T-helper 17 cell (primary cell): ENCODE results near the gene IGHMBP2. TPM values are rescaled to one million over a fixed set of nuclear protein-coding genes. Genes with fewer than 3 reads are reported as not detected.
"Not testable (repeated sequence)": the region's sequence is repeated elsewhere in the genome, so short reads cannot be mapped to it uniquely, and the experiment has no call there.

Experiments used
- ATAC-seq: fragments of 150-1000 bp; cut with Tn5 transposase; 2 replicates; pipeline ENCODE4 v1.10.0; 2021; ENCODE audit warnings: mild to moderate bottlenecking, moderate library complexity
- DNase-seq, 3 donors: peaks; one replicate each; pipeline versions ENCODE4 v3.0.0 to v3.0.0-alpha.2; 2020 to 2021
- H3K9me3 ChIP-seq: one replicate; pipeline ENCODE4 v1.7.0; 2013; ENCODE audit warnings: low read length, mild to moderate bottlenecking; ENCODE audit not compliant: control insufficient read depth, poor library complexity, severe bottlenecking
- H3K27ac Mint-ChIP-seq: one replicate; pipeline ENCODE4 v1.8.0; 2022; ENCODE audit warnings: mild to moderate bottlenecking, moderate library complexity, mixed read lengths
- H3K27me3 Mint-ChIP-seq: one replicate; pipeline ENCODE4 v1.8.0; 2022; ENCODE audit warnings: mixed read lengths
- H3K36me3 Mint-ChIP-seq: one replicate; pipeline ENCODE4 v1.8.0; 2022; ENCODE audit warnings: low read depth, mixed read lengths
- H3K4me1 Mint-ChIP-seq: one replicate; pipeline ENCODE4 v1.8.0; 2022; ENCODE audit warnings: mild to moderate bottlenecking, mixed read lengths
- H3K4me3 Mint-ChIP-seq: one replicate; pipeline ENCODE4 v1.8.0; 2022; ENCODE audit warnings: mild to moderate bottlenecking, moderate library complexity, mixed read lengths
- total RNA-seq, 4 donors: library from RNA in 2 of 4; stranded (reverse) in 2 of 4; gene quantifications; one replicate each; pipeline ENCODE4 v1.2.3 and lab custom pipeline; 2022 to 2026

Gene IGHMBP2
- total RNA-seq, 2 donors from 2014 or later, result 27.5 to 28.4 TPM

DNA sequence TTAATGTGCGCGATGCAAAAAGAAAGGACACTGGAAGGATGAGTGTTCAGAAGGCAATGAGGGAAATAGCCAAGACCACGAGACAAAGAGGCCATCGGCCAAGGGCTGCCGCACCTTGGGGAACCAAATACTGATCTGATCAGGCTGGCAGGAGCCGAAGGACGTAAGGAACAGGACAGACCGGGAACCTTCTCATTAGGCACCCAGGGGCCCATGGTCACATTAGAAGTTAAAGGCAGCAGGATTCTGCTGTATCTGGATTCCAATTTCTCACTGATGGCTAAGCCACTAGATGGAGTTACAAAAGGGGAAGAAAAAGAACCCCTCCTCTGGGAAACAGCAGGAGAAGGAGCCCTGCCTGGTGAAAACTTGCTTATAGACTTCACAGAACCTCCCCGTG is 33.2 kb upstream of the IGHMBP2 start:
- ATAC-seq (no peak), DNase-seq (no peak)
- Mint-ChIP-seq H3K36me3 (peaks cover 11% of the 10 kb centered on the region), H3K4me1 (peaks cover 13% of the 10 kb centered on the region), H3K27me3 (peaks cover 33% of the 10 kb centered on the region), H3K4me3 (no peak overlapping the region), H3K27ac (no peak overlapping the region)
- H3K9me3 ChIP-seq, result no peaks in the 10 kb centered on the region

DNA sequence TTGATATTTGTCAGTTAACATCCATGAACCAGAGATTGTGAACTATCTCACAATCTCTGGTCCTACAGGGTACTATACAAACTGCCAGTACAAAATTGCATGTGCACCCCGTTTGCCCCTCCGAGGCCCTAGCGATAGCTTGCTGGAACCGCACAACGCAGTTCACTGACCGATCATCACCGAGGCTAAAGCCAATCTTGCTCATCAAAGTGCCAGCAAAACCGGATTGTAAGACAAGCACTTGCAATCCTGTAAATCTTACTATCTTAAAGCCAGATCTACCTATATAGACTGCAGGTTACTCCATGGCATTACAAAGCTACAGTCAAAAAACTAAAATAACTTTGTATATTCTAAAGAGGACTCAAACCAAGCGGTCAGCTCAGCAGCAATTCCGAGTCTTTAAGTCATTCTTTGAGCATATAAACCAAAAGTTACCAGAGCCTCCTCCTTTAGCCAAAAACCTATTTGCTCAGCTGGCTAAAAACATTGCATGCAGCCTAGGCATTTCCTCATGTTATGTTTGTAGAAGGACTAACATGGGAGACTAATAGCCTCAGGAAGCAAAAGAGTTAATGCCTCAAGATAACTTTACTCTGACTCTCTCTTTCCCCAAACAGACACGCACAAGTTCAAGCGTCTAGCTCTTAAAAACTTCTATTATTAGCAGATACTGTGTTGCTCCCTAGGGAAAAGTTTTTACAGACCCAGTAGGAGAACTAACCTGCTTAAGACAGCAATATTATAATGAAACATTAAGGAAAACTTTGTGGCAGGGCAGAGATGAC is 31.3 kb upstream of the IGHMBP2 start:
- Mint-ChIP-seq H3K4me1 (peaks cover 13% of the 10 kb centered on the region), H3K27ac (no peak overlapping the region), H3K27me3 (peaks cover 33% of the 10 kb centered on the region), H3K4me3 (no peak overlapping the region), H3K36me3 (peaks cover 9% of the 10 kb centered on the region)
- DNase-seq (no peak), ATAC-seq (no peak)
- no peaks in the 10 kb centered on the region for H3K9me3 ChIP-seq

DNA sequence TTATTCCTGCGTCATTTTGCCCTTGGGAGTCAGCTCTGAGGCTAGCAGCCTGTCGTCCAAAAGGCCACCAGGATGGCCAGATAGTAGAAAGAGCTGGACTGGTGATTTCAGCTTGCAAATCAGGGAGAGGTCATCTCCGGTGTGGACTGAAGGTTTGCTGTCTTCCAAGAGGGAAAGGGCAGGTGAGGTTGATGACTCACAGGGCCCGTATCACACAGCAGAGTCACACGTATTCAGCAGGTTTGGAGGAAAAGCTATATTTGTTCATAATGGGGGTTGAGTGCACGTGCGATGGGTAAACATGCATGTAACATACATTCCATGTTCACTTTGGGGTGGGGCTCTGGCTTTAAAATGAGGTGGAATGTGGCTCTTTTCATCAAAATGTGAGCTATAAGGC is 25.7 kb upstream of the IGHMBP2 start:
- no peaks in the 10 kb centered on the region for H3K9me3 ChIP-seq
- H3K4me1 Mint-ChIP-seq, result peaks cover 3% of the 10 kb centered on the region
- DNase-seq, result no peak
- no peaks in the 10 kb centered on the region for H3K36me3 Mint-ChIP-seq
- no peak overlapping the region for H3K4me3 Mint-ChIP-seq
- H3K27ac Mint-ChIP-seq, result no peak overlapping the region
- peaks cover 4% of the 10 kb centered on the region for H3K27me3 Mint-ChIP-seq
- ATAC-seq, result no peak

DNA sequence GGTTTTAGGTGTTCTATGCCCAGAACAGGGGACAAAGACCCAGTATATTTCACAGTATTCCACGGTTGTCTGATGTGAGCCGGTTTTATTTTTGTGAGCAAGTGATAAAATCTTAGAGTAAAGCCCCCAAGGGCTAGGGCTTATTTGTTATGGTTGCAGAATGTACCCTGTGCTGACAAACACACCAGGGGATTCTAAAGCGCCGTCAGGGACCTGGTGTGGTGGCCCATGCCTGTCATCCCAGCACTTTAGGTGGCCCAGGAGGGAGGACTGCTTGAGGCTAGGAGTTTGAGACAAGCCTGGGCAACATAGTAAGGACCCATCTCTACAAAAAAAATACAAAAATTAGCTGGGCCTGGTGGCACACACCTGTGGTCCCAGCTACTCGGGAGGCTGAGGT is 22.8 kb upstream of the IGHMBP2 start:
- ATAC-seq (no peak), DNase-seq (no peak)
- H3K9me3 ChIP-seq, result no peaks in the 10 kb centered on the region
- Mint-ChIP-seq H3K4me3 (no peak overlapping the region), H3K36me3 (no peaks in the 10 kb centered on the region), H3K4me1 (peaks cover 3% of the 10 kb centered on the region), H3K27ac (no peak overlapping the region), H3K27me3 (no peaks in the 10 kb centered on the region)

DNA sequence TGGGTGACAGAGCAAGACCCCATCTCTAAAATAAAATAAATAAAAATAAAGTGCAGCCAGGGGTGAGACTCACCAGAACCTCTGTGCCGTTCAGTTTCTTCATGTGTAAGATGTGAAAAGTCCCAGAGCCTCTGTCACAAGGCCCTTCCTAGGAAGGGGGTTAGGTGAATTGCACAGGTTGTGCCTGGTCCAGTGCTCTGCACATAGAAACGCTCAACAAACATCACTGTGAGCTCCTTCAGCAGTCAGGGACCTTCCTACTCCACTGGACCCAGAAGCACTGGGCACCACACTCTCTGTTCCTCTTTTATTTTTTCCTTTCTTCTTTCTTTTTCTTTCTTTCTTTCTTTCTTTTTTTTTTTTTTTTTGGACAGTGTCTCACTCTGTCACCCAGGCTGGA is 22.4 kb upstream of the IGHMBP2 start:
- ATAC-seq (no peak), DNase-seq (no peak)
- no peak overlapping the region for H3K4me3 Mint-ChIP-seq
- H3K27ac Mint-ChIP-seq, result no peak overlapping the region
- H3K36me3 Mint-ChIP-seq, result no peaks in the 10 kb centered on the region
- H3K4me1 Mint-ChIP-seq, result peaks cover 3% of the 10 kb centered on the region
- H3K27me3 Mint-ChIP-seq, result no peaks in the 10 kb centered on the region
- no peaks in the 10 kb centered on the region for H3K9me3 ChIP-seq

DNA sequence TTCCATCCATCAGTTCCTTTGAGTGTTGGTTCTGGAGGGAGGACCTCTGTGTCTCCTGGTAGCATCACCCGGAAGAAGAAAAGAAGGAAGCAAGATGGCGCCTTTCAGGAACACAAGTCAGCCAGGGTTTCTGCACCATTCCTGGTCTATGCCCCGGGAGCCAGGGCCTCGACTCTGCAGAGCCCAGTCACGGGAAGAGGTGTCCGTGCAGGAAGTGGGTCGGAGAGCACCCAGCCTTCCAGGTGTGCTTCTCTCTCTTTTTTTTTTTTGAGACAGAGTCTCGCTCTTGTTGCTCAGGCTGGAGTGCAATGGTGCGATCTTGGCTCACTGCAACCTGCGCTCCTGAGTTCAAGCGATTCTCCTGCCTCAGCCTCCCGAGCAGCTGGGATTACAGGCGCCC is 21.3 kb upstream of the IGHMBP2 start:
- no peak overlapping the region for H3K4me3 Mint-ChIP-seq
- no peaks in the 10 kb centered on the region for H3K27me3 Mint-ChIP-seq
- no peaks in the 10 kb centered on the region for H3K9me3 ChIP-seq
- H3K36me3 Mint-ChIP-seq, result no peaks in the 10 kb centered on the region
- no peak overlapping the region for H3K27ac Mint-ChIP-seq
- ATAC-seq (no peak), DNase-seq (no peak)
- peaks cover 3% of the 10 kb centered on the region for H3K4me1 Mint-ChIP-seq

DNA sequence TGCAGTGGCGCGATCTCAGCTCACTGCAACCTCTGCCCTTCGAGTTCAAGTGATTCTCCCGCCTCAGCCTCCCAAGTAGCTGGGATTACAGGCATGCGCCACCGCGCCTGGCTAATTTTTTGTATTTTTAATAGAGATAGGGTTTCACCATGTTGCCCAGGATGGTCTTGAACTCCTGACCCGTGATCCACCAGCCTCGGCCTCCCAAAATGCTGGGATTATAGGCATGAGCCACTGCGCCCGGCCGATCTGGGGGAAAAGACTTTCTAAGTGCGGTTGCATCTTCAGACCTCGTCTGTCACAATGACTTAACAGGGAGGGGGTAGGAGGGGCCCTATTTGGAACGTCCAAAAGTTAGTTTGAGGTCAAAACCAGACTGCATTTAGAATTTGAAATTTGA is 18.9 kb upstream of the IGHMBP2 start:
- H3K4me1 Mint-ChIP-seq, DNase-seq, H3K4me3 Mint-ChIP-seq, H3K27ac Mint-ChIP-seq, ATAC-seq, H3K27me3 Mint-ChIP-seq, H3K9me3 ChIP-seq, H3K36me3 Mint-ChIP-seq: not testable (repeated sequence)

DNA sequence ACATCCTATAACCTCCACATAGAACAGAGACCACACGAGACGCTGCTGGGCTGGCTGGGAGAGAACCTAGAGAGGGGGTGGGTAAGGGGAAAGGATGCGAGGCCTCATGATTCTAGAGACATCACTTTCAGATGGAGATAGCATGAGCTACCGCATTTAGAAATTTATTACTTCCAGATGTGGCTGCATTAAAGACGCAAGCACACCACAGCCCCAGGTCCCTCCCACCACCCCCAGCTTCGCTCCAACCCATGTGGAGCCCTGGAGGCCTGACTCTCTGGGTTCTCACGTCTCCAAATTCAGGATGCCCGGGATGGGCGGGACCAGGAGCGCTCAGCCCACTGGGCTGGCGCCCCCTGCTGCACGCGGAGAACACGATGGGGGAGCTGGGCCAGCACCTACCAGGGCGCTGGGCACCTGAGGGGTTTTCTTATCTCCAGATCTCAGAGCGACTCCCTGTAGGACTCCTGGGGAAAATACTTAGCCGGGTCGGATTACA is 13.7 kb upstream of the IGHMBP2 start:
- H3K4me3 Mint-ChIP-seq, result no peak overlapping the region
- no peaks in the 10 kb centered on the region for H3K27me3 Mint-ChIP-seq
- no peaks in the 10 kb centered on the region for H3K4me1 Mint-ChIP-seq
- no peak overlapping the region for H3K27ac Mint-ChIP-seq
- peaks cover 3% of the 10 kb centered on the region for H3K36me3 Mint-ChIP-seq
- ATAC-seq (no peak), DNase-seq (no peak)
- no peaks in the 10 kb centered on the region for H3K9me3 ChIP-seq

DNA sequence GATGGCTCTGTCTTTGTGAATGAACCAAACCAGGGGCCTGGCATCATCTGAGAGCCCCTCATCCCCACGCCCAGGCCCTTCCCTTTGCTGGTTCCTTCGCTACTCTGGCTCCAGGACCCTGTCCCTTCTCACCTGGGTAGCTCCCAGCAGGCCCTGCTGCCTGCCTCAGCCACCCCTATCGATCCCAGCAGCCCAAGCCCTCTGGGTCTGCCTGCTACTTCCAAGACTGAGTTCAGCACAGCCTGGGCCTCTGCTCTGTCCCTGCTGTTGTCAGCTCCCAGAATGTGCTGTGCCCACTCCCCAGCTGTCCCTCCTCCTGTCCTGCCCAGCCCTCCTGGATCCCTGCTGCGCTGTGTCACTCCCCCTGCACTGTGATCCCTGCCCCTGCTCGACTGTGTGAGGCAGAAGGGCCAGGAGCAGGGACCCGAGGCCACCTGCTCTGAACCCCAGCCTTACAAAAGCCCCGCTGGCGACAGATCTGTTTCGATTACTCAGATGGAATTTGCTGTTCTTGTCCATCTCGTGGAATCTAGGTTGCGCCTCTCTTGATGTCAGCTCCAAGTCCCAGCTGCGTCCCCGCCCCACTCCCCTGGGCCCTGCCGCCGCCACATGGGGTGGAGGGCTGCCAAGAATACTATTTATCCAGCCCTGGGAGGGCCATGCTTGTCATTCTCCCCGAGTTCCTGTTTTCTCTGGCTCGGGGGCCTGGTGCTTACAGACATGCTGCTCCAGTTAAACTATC is 13.0 kb upstream of the IGHMBP2 start:
- no peak for ATAC-seq
- peaks cover 3% of the 10 kb centered on the region for H3K36me3 Mint-ChIP-seq
- no peak overlapping the region for H3K27ac Mint-ChIP-seq
- H3K4me1 Mint-ChIP-seq, result no peaks in the 10 kb centered on the region
- H3K9me3 ChIP-seq, result no peaks in the 10 kb centered on the region
- no peak for DNase-seq
- no peaks in the 10 kb centered on the region for H3K27me3 Mint-ChIP-seq
- no peak overlapping the region for H3K4me3 Mint-ChIP-seq

DNA sequence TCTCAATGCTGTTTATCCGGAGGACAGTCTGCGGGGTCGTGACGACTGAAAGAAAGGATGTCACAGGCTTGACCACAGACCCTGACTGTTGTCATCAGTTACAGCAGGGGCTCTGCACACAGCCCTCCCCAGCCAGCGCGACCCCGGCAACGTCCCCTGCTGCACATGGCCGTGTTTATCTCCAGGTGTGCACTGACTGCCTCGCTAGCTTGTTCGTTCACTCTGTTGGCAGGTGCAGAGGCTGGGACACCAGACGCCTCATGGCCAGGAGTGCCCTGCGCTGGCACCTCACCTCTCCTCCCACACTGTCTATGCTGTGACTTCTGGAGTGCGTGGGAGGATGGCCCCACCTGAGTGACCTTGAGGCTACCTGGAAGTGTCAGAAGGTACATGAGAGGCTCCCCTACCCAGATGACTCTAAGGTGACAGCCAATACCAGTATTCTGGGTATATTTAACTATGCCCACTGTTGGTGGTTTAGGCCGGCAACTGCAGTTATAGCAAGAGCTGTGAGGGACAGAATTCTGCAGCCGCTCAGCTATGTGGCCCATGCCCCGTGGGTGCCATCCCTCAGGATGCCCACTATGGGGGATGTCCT is 12.2 kb upstream of the IGHMBP2 start:
- Mint-ChIP-seq H3K4me1 (no peaks in the 10 kb centered on the region), H3K27me3 (no peaks in the 10 kb centered on the region), H3K4me3 (peak overlapping the region; percentile 7), H3K27ac (no peak overlapping the region), H3K36me3 (peaks cover 3% of the 10 kb centered on the region)
- no peaks in the 10 kb centered on the region for H3K9me3 ChIP-seq
- DNase-seq (no peak), ATAC-seq (no peak)

DNA sequence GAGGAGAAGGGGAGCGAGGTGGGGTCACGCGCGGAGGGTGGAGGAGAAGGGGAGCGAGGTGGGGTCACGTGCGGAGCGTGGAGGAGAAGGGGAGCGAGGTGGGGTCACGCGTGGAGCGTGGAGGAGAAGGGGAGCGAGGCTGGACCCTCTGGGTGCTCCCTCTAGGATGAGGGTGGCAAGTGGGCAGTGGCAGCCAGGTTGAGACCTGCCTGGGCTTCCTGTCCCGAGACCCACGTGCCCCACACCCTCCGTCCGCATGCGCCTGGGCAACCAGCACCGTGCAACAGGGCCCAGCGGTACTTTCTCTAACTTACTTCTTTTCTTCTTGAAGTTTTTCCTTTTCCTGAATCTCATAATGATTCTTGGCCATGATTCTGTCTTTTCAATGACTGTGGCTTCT is 11.1 kb upstream of the IGHMBP2 start:
- Mint-ChIP-seq H3K4me3 (no peak overlapping the region), H3K4me1 (no peaks in the 10 kb centered on the region), H3K36me3 (peaks cover 3% of the 10 kb centered on the region), H3K27ac (no peak overlapping the region), H3K27me3 (no peaks in the 10 kb centered on the region)
- no peak for DNase-seq
- ATAC-seq, result no peak
- no peaks in the 10 kb centered on the region for H3K9me3 ChIP-seq

DNA sequence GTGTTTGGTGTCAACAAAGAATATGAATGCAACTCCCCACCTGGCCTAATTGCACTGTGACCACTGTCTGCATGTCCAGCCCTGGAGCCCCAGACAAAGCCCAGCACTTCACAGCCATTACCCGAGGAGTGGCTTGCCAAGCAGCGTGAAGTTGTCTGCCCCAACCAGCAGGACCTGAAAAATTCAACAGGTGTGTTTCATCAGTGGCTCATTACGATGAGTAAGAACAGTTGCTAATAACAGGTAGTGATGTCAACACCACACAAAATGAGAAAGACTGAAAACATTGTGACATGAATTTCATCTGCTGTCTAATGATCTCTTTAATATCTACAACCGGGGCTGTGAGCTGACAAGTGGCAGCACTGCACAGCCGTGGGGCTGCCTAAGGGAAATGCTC is 10.4 kb upstream of the IGHMBP2 start:
- no peak for ATAC-seq
- H3K9me3 ChIP-seq, result no peaks in the 10 kb centered on the region
- peaks cover 3% of the 10 kb centered on the region for H3K36me3 Mint-ChIP-seq
- no peak overlapping the region for H3K4me3 Mint-ChIP-seq
- no peaks in the 10 kb centered on the region for H3K27me3 Mint-ChIP-seq
- DNase-seq, result no peak
- H3K27ac Mint-ChIP-seq, result no peak overlapping the region
- no peaks in the 10 kb centered on the region for H3K4me1 Mint-ChIP-seq

DNA sequence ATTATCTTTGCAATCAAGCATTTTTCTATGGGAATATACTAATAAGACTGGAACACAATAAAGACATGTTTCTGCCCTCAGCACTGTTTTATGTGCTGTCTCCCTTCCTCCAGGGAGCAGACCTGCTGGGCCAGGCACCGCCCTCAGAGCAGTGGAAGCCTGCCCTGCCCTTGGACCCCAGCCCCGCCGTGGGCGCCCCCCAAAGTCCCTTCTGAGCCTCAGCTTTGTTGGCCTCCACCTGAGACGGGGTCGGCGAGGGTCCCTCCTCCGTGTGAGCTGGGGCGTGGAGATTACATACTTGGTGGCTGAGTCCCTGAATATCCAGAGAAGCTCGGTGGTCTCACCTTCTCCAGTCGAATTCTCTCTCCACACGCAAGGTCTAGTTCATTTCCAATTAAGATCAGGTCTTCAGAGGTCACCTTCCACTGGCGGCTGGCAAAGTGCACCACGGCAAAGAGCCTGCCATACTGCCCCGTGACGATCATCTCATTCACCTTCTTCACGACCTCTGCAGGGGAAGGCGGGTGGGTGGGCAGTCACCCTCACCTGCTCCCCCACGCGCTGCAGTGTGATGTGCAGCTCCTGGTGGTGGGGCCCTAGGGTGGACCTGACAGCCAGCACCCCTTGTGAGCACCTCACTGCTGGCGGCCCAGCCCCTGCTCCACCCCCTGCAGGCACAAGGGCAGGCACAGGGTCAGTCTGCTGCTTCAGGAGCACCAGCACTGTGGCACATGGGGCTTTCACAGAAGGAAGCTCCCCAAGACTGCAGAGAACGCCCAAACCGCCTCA is 7.3 kb upstream of the IGHMBP2 start:
- no peak overlapping the region for H3K4me3 Mint-ChIP-seq
- no peaks in the 10 kb centered on the region for H3K9me3 ChIP-seq
- peaks cover 5% of the 10 kb centered on the region for H3K4me1 Mint-ChIP-seq
- no peak for ATAC-seq
- H3K27me3 Mint-ChIP-seq, result no peaks in the 10 kb centered on the region
- DNase-seq, result no peak
- H3K36me3 Mint-ChIP-seq, result peaks cover 5% of the 10 kb centered on the region
- no peak overlapping the region for H3K27ac Mint-ChIP-seq
